Activated CD8-positive, alpha-beta memory T cell treated with anti-CD3 and anti-CD28 coated beads for 1 hour (primary cell): ENCODE results near the gene ANO6.
A peak's percentile ranks its signal among the peaks of the same experiment; 100 is the strongest.

Source experiments
- DNase-seq, 2 donors: peaks; one replicate each; pipeline ENCODE4 v3.0.0-alpha.2; 2020; ENCODE audit warnings: low read depth in 1 of 2; ENCODE audit errors: extremely low read depth in 1 of 2

The ANO6 gene

DNA sequence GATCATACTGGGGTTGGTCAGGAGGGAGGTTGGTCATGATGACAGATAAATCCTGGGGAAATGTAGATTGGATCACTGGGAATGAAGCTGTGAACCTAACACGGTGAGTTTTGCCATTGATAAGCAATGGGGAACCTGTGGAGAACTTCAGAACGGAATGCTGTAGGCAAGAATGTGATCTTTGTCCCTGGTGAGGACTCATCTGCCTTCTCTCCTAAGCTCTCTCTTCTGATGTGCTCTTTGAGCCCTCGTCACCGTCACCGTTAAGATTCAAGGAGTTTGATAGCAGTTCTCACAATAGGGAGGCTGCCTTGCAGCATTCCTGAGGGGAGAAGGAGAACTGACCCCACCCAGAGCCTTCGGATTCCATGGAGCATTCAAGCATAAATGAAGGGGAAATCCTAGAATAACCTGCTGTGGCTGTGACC lies 217.6 kb downstream of the ANO6 start:
- no peak for DNase-seq

DNA sequence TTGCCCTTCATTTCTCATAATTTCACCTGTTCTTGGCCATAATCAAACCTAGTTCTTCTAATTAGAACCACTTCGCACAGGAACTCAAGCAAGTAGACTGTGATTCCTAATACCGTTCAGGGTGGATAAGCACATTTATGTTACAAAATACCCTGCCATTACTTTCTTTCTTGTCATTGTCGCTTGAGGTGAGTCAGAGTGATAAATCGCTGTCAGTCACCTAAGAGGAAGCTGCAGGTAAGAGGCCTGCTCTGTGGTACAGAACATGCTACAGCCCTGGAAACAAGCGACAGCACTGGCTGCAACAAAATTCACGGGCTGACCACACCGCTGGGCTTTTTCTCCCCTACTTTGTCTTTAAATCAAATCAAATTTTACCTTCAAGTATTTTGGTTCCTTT lies 218.2 kb downstream of the ANO6 start:
- no peak for DNase-seq

DNA sequence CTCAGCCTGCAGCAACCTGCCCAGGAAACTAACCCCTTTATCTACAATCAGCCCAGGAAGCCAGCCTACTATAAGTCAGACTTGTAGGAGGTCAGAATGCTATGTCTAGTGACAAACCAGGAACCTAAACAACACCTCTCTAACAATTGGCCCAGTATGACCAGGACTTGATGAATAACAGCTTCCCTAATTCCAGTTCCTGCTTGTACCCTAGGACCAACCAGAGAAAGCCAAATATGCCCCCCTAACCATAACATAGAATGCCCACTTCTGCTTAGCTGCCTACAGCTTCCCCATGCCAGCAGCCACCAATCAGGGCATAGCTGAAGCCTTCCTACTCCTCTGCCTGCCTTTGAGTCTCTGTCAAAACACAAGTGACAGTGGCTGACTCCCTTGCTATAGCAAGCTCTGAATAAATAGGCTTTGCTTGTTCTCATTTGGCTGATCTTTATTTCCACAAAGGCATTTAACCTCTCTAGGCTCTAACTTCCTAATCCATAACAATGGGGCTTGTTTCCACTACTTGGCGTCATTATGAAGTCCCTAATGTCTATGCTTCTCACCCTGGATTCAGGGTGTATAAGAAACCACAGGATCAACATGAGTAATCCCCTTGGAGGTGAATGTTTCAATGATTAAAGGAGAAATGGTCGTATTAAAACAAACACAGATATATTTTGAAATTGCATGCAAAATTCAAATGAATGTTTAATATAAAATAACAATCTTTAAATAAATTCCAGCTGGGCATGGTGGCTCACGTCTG lies 220.2 kb downstream of the ANO6 start:
- DNase-seq = no peak

DNA sequence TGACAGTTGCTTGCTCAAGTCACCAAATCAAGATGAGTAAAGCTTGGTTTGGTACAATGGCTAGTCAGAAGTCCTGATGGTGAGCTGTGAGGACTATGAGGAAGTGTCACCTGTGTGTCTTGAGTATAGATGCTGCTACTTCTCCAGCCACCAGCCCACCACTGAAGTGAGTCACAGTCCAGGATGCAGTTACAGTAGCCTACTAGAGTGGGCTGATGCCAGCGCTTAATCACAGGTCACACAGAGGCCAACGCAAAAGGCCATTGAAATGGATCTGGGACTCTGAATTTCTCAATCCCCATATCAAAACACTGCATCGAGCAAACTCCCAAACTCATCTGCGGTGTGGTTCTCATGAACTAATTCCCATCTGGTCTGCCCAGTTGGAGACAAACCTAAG lies 223.1 kb downstream of the ANO6 start:
- no peak for DNase-seq

DNA sequence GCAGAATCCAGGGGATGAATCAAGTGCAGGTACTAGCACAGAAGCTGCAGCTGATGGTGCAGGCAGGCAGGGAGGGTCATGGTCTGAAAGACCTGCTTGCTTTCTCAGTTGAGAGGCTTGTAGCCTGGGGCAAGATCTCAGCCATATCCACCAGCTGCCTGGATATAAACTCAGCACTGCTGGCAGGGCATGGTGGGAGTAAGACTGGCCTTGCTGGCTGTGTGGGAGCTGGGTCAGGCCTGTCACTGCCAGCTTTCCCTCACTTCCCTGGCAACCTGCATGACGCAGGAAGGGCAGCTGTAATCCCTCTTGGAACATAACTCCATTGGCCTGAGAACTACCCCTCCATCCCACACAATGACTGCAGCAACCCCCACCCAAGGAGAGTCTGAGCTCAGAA lies 230.1 kb downstream of the ANO6 start:
- no peak for DNase-seq

DNA sequence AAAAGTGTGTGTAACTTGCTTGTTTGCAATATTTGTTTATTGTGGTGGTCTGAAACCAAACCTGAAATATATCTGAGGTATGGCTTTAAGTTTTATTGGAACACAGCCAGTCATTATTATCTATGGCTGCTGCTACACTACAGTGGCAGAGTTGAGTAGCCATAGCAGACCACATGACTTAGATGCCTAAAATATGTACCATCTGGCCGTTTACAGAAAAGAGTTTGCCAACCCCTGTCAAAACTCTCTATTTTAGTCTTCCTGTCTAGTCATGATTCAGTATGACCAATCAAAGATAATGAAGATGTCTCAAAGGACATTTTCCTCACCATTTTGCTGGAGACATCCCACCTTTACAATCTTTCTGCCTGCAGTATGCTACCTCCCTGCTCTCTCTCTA lies 242.3 kb downstream of the ANO6 start:
- no peak for DNase-seq

DNA sequence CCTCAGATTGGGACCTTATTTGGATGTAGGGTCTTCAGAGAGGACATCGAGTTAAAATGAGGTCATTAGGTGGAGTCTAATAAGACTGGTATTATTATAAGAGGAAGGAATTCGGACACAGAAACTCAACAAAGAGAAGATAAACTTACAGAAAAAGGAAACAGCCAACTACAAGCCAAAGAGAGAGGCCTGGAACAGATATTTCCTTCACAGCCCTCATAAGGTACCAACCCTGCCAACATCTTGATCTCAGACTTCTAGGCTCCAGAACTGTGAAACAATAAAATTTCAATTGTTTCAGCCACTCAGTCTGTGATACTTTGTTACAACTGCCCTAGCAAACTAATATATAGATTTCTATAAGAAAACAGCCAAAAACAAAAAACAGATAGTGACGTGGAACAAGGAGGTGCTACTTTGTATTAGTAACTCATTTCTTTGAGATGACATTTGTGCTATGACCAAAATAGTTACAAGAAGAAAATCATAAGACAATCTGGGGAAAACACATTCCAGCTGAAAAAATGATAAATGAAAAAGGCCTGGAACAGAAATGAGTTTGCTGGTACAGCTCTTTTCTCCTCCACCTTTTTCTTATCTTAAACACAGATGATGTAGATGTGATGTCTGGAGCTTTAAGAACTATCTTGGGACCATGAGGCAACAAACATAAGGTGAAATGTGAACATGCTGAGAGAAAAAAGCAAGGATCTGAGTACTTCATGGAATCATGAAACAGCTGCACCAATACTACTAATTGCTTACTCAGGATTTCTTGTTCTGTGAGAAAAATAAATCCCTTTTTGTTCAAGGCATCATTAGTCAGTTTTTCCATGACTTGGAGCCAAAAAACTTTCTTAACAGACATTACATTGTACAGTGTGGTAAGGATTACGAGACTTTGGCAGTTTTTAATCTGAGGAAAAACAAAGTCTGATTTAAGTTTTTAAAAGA lies 243.2 kb downstream of the ANO6 start:
- DNase-seq = no peak

DNA sequence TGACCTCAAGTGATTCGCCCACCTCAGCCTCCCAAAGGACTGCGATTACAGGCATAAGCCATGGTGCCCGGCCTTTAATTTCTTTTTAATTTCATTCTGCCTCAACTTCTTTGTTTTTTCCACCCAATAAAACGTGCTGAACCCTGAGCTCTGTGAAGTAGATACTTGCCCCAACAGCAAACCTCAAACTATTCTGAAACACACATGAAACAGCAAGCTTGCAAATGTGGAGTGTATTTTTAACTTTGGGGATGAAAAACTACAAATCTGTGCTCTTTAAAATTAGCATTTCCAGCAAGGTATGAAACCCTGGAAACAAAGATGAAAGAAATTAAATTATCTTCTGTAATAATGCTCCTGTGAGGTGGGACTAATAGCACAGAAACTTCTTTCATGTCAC lies 246.6 kb downstream of the ANO6 start:
- no peak for DNase-seq

DNA sequence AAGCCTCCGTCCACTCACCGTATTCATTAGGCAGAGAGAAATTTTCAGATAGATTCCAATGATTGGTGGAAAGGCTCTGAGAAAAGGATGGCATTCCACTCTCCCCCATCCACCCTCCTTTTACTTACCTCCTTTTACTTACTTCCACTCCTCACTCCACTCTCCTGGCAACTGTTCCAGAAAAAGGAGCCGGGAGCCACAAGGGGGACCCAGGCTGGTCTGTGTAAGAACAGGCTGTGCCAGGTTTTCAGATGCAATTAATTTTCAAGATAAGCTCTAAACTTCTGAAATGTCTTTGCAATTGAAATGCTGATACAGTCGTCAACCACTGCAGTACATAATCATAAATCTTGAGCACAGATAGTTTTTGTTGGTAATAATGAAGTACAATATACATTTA lies 248.8 kb downstream of the ANO6 start:
- DNase-seq = no peak

DNA sequence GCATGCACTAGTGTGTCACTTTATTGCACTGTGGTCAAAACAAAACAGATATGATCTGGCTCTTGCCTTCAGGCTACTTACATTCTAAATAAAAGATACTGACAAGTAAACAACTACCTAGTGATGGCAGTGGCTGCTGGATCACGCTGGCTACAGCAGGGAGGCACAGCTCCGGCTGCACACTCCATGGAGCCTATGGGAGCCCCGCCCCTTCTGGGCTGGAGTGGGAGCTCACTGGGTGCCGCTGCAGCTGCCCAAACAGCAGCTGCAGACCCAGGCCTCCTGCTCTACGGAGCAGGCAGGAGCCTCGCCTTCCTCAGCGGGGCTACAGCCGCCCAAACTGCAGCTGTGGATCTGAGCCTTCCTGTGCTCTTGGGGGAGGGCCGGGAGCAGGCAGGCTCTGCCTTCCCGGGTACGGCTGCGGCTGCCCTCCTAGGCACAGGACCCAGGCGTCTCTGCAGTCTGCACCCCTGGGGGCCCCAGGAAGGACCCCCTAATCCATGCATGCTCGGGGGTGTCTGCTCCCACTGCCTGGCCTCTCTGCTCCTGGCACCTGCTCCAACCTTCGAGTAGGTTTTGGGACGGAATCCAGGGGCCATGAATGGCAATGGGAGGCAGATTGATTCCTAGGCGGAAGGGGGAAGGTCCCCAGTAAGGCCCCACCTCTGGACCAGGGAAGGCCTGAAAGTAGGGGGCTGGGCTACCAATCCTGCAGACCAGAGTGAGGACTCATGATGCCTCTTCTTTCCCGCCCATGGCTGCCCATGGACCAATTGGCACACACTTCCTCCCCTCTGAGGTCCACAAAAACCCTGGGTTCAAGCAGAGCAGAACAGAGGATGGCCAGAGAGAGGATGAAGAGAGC lies 253.1 kb downstream of the ANO6 start:
- no peak for DNase-seq

DNA sequence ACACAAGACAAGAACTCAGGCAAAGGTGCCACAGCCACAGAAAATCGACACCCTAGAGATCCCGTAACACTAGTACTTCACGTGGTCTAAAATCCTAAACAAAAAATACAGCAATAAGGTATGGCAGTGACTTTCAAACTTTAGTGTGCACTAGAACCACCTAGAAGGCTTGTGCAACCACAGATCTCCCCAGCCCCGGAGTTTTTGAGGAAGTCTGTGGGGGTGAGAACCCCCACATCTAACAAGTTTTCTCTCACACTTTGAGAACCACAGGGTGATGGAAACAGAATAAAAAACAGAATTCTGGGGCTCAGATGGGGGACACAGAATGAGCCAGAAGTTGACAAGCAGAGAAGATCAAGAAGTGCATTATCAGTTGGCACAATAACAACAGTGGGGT lies 254.0 kb downstream of the ANO6 start:
- DNase-seq = peak in 1 of 2 donors; percentile 3

DNA sequence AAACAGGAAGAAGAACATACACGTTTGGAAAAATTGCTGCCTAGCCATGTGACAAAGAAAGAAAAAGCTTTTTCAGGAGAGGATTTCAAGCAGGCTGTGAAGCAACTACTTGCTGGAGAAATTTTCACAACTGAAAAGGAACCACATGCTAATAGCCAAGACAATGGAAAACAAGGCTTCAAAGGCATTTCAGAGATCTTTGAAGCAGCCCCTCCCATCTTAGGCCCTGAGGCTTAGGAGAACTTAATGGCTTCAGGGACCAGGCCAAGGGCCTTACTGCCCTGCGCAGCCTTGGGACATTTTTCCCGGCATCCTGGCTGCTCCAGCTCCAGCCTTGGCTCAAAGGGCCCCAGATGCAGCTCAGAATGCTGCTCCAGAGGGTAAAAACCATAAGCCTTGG lies 257.7 kb downstream of the ANO6 start:
- DNase-seq = no peak

DNA sequence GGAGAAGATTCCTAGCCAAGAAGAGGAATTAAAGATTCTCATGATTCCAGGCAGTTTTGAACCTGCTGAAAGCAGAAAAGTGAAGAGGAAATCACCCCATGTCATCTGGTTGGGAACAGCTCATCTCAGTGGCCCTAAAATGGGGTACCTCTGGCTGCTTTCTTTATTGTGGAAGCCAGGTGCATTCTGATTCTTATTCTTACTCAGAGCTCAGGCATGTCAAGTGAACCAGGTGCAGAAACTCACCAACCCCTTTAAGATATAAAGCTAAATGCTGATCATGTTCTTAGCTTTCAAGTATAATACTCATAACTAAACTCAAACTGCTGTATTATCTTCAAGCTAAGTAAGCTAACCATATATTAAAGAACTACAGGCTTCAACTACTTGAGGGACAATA lies 259.7 kb downstream of the ANO6 start:
- DNase-seq = no peak

DNA sequence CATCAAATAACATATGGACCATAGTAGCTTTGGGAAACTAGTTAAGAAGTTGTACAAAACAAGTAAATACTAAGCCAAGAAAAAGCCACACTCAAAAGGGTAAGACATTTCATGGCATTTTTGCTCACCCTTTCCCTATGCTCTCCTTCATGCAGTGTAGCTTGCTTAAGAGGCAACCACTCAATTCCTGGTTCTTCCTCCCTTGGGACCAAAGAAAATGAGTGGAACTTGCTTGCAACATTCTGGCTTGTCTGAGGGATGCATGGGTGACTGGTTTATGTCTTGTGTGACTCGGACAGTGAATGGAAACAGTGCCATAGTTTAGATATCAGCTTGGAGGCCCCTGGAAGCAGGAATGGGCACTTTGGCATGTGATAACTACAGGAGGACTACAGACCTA lies 261.6 kb downstream of the ANO6 start:
- no peak for DNase-seq

DNA sequence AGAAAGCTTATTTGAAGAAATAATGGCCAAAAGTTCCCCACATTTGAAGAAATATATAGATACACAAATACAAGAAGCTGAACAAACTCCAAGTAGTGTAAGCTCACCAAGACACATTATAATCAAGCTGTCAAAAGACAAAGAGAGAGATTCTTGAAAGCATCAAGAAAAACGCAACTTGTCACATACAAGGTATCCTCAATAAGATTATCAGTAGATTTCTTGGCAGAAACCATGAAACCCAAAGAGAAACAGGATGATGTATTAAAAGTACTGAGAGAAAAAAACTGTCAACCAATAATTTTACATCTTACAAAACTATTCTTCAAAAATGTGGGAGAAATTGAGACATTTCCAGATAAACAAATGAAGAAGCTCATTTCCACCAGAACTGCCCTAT lies 263.0 kb downstream of the ANO6 start:
- no peak for DNase-seq

DNA sequence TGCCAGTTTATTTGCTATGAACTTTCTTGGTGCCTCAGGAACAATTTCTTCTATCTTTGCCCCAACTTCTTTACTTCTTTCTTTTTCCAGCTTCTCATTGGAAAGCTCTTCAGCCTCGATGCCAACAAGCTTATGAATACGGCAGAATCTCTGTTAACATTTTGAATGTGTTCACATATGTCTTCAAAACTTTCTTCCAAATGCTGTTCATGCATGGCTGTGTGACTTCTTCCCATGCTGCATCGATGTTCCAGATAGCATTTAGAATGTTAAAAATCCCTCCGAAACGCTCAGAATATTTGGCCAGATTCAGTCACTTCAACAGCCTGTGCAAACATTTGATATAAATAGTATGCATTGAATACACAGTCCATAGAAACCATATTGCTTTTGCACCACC lies 265.9 kb downstream of the ANO6 start:
- DNase-seq = no peak

DNA sequence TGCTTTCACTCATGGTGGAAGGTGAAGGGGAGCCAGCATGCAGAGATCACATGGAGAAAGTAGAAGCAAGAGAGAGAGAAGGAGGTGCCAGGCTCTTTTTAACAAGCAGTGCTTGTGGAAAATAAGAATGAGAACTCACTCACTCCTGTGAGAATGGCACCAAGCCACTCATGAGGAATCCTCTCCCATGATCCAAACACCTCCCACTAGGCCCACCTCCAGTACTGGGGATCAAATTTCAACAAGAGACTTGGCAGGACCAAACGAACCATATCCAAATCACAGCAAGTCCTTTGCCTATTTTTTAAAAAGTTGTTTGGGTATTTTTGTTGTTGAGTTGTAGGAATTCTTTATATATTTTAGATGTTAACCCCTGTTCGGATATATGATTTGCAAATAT lies 267.7 kb downstream of the ANO6 start:
- no peak for DNase-seq
